ENCODE data around the gene MAOB. TPM values are rescaled to one million over a fixed set of nuclear protein-coding genes. Genes with fewer than 3 reads are reported as not detected.
"Not testable (repeated sequence)": the region's sequence is repeated elsewhere in the genome, so short reads cannot be mapped to it uniquely, and the experiment has no call there.

MAOB gene
- total and polyA plus RNA-seq, 2 donors = 12.3 to 60.3 TPM

DNA sequence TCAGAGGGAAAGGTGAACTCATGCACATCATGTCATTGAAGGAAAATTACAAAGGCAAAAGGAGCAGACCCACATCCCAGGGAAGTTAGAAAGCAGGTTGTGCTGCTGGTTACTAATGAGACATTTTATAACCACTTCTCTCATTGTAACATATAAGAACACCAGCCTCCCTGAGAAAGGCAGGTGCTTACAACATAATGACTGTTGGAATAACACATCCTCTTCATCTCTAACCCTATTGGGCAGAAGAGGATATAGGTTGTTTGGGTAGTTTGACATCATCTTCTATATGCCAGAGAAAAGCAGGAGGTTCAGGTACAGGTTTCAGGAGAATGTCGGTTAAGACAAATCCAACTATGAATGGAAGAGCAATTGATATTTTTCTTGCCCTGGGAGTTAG, 148.6 kb downstream of the MAOB start:
- DNase-seq (ENCODE audit: extremely low spot score) = no peak
- 98% methylated on average over 1 of the region's 1 CpG for WGBS
- Histone ChIP-seq H3K4me3 (ENCODE audit: low read depth, low read length) (no peak overlapping the region), H3K36me3 (ENCODE audit: insufficient read depth) (no peaks in the 10 kb centered on the region), H3K27ac (ENCODE audit: low read depth) (no peak overlapping the region), H3K4me1 (ENCODE audit: insufficient read depth) (no peaks in the 10 kb centered on the region)

DNA sequence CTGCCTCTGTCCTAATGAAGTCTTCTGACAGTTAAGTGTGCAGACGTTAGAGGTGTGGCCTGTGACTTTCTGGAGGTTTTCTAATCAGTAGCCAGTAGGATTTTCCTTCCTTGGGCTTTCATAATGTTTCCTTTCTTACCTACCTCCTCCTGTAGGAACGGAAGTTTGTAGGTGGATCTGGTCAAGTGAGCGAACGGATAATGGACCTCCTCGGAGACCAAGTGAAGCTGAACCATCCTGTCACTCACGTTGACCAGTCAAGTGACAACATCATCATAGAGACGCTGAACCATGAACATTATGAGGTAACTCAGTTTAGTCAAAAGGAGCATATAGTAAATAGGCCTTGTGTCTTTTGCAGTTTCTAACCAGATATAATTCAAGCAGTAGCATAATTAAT, 151.2 kb downstream of the MAOB start:
- DNase-seq (ENCODE audit: extremely low spot score) = no peak
- no peak overlapping the region for H3K4me3 ChIP-seq (ENCODE audit: low read depth, low read length)
- no peak overlapping the region for H3K27ac ChIP-seq (ENCODE audit: low read depth)
- no peaks in the 10 kb centered on the region for H3K36me3 ChIP-seq (ENCODE audit: insufficient read depth)
- 96% methylated on average over 7 of the region's 7 CpGs for WGBS
- no peaks in the 10 kb centered on the region for H3K4me1 ChIP-seq (ENCODE audit: insufficient read depth)

DNA sequence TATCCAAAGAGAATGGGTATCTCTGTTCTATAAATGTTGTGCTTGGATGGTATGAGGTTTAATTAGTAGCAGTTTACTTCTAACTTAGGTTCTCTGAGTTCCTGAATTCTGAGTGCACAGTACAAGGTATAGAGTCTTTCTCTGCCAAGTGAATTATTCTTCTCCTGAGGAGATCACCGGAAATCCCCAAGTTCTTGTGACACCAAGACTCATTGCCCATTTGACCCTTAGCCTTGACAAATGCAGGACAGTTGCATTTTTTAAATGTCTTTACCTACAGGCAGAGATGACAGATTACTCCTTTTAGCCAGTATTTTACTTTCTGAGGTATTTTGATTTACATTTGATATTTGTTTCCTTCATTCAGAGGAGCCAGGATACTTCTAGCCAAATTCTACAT, 153.3 kb downstream of the MAOB start:
- no peaks in the 10 kb centered on the region for H3K4me1 ChIP-seq (ENCODE audit: insufficient read depth)
- H3K36me3 ChIP-seq (ENCODE audit: insufficient read depth) = no peaks in the 10 kb centered on the region
- 96% methylated on average over 1 of the region's 1 CpG for WGBS
- no peak overlapping the region for H3K4me3 ChIP-seq (ENCODE audit: low read depth, low read length)
- no peak overlapping the region for H3K27ac ChIP-seq (ENCODE audit: low read depth)
- no peak for DNase-seq (ENCODE audit: extremely low spot score)

DNA sequence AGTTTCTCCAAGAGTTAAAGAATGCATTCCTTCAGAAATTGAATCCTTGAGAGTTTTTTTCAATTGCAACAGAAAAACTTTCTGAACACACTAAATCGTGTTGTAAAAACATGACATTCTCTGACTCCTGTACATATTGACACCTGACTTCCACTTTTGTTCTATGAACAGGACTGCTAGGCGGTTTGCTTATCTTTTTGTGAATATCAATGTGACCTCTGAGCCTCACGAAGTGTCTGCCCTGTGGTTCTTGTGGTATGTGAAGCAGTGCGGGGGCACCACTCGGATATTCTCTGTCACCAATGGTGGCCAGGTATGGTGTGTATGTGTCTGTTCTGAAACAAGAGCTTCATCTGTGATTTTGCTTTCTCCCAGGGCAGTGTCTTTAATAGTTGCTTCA, 154.2 kb downstream of the MAOB start:
- no peak overlapping the region for H3K4me3 ChIP-seq (ENCODE audit: low read depth, low read length)
- no peaks in the 10 kb centered on the region for H3K4me1 ChIP-seq (ENCODE audit: insufficient read depth)
- DNase-seq (ENCODE audit: extremely low spot score) = no peak
- H3K36me3 ChIP-seq (ENCODE audit: insufficient read depth) = no peaks in the 10 kb centered on the region
- 62% methylated on average over 5 of the region's 5 CpGs for WGBS
- H3K27ac ChIP-seq (ENCODE audit: low read depth) = no peak overlapping the region

DNA sequence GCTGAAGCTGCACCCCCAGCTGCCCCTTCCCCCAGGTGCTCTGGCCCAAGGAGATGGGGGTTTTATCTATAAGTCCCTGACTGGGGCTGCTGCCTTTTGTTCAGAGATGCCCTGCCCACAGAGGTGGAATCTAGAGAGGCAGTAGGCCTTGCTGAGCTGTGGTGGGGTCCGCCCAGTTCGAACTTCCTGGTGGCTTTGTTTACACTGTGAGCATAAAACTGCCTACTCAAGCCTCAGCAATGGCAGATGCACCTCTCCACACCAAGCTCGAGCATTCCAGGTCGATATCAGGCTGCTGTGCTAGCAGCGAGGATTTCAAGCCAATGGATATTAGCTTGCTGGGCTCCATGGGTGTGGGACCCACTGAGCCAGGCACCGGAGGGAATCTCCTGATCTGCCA, 155.0 kb downstream of the MAOB start:
- H3K27ac ChIP-seq (ENCODE audit: low read depth); H3K36me3 ChIP-seq (ENCODE audit: insufficient read depth); DNase-seq (ENCODE audit: extremely low spot score); H3K4me1 ChIP-seq (ENCODE audit: insufficient read depth); H3K4me3 ChIP-seq (ENCODE audit: low read depth, low read length): not testable (repeated sequence)
- 66% methylated on average over 6 of the region's 6 CpGs for WGBS

DNA sequence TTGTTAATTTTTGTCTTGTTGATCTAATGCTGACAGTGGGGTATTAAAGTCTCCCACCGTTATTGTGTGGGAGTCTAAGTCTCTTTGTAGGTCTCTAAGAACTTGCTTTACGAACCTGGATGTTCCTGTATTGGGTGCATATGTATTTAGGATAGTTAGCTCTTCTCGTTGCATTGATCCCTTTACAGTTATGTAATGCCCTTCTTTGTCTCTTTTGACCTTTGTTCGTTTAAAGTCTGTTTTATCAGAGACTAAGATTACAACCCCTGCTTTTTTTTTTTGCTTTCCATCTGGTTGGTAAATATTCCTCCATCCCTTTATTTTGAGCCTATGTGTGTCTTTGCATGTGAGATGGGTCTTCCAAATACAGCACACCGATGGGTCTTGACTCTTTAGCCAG, 157.0 kb downstream of the MAOB start:
- not testable (repeated sequence) for H3K27ac ChIP-seq (ENCODE audit: low read depth); DNase-seq (ENCODE audit: extremely low spot score); H3K4me1 ChIP-seq (ENCODE audit: insufficient read depth); H3K36me3 ChIP-seq (ENCODE audit: insufficient read depth); H3K4me3 ChIP-seq (ENCODE audit: low read depth, low read length)
- WGBS = 89% methylated on average over 5 of the region's 5 CpGs

DNA sequence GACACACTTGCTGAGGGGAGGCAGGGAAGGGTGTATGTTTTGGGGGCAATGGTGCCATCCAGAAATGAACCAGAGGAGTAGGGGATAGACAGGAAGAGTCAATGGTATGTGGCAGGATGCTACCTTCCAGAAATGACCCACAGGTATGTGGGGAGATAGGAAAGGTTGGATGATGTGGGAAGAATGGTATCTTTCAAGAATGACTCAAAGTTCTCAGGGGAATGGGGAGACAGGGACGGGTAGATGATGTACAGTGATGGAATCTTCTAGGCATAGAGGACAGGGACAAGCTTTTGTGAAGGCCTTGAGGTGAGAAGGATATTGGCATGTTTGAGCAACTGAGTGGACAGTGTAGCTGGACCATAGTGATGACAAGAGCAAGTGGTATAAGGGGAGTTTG, 161.3 kb downstream of the MAOB start:
- H3K4me3 ChIP-seq (ENCODE audit: low read depth, low read length) = no peak overlapping the region
- H3K27ac ChIP-seq (ENCODE audit: low read depth) = no peak overlapping the region
- 88% methylated on average over 1 of the region's 1 CpG for WGBS
- no peak for DNase-seq (ENCODE audit: extremely low spot score)
- no peaks in the 10 kb centered on the region for H3K4me1 ChIP-seq (ENCODE audit: insufficient read depth)
- H3K36me3 ChIP-seq (ENCODE audit: insufficient read depth) = no peaks in the 10 kb centered on the region

DNA sequence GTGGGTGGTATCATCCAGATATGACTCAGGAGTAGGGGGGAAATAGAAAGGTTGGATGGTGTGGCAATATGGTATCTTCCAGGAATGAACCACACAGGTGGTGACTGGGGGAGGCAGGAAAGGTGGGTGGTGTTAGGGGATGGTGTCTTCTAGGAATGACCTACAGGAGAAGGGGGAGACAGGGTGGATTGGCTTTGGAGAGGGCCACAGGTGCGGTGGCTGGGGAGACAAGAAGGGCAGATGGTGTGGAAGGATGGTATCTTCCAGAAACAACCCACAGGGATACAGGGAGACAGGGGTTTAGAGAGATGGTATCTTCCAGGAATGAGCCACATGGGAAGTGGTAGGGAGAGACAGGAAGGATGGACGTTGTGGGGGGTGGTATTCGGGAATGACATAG, 162.2 kb downstream of the MAOB start:
- H3K36me3 ChIP-seq (ENCODE audit: insufficient read depth) = no peaks in the 10 kb centered on the region
- no peaks in the 10 kb centered on the region for H3K4me1 ChIP-seq (ENCODE audit: insufficient read depth)
- no peak overlapping the region for H3K4me3 ChIP-seq (ENCODE audit: low read depth, low read length)
- no peak overlapping the region for H3K27ac ChIP-seq (ENCODE audit: low read depth)
- DNase-seq (ENCODE audit: extremely low spot score) = no peak
- WGBS = 87% methylated on average over 3 of the region's 3 CpGs

DNA sequence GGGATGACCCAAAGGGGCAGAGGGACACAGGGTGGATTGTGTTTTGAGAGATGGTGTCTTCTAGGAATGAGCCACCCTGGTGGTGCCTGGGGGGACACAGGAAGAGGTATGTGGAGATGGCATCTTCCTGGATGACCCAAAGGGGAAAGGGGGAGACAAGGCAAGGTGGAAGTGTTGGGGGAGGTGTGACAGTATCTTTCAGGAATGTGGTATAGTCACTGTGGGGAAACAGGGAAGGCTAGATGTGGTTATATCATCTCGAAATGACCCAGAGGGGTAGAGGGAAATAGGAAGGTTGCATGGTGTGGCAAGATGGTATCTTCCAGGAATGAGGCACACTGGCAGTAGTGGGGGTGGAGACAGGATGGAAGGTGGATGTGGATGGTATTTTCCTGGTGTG, 163.3 kb downstream of the MAOB start:
- Histone ChIP-seq H3K4me1 (ENCODE audit: insufficient read depth) (no peaks in the 10 kb centered on the region), H3K27ac (ENCODE audit: low read depth) (no peak overlapping the region), H3K4me3 (ENCODE audit: low read depth, low read length) (no peak overlapping the region), H3K36me3 (ENCODE audit: insufficient read depth) (no peaks in the 10 kb centered on the region)
- DNase-seq (ENCODE audit: extremely low spot score) = no peak
- WGBS = 100% methylated on average over 1 of the region's 1 CpG

DNA sequence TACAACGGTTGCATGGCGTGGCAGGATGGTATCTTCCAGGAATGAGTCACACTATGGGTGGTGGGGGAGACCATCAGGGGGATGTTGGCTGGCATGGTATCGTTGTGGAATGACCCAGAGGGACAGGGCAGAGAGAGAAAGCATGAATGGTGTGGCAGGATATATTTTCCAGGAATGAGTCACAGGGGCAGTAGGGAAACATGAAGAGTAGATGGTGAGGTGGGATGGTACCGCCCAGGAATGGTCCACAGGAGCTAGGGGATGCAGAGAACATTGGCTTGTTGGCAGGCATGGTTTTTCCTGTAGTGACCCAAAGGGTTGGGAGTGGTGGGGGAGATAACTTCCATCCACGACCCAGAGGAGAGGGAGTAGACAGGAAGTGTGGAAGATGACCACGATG, 163.7 kb downstream of the MAOB start:
- 96% methylated on average over 6 of the region's 6 CpGs for WGBS
- Histone ChIP-seq H3K4me3 (ENCODE audit: low read depth, low read length) (no peak overlapping the region), H3K36me3 (ENCODE audit: insufficient read depth) (no peaks in the 10 kb centered on the region), H3K27ac (ENCODE audit: low read depth) (no peak overlapping the region), H3K4me1 (ENCODE audit: insufficient read depth) (no peaks in the 10 kb centered on the region)
- DNase-seq (ENCODE audit: extremely low spot score) = no peak

DNA sequence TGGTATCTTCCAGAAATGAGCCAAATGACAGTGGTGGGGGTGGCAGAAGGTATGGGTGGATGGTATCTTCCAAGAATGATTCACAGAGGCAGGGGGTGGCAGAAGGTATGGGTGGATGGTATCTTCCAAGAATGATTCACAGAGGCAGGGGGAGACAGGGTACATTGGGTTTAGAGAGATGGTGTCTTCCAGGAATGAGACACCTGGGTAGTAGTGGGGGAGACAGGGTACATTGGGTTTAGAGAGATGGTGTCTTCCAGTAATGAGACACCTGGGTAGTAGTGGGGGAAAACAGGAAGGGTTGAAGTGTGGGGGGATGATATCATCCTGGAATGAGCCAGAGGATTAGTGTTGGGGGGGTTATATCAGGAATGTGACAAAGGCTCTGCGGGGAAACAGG, 164.2 kb downstream of the MAOB start:
- 100% methylated on average over 1 of the region's 1 CpG for WGBS
- Histone ChIP-seq H3K4me3 (ENCODE audit: low read depth, low read length) (no peak overlapping the region), H3K36me3 (ENCODE audit: insufficient read depth) (no peaks in the 10 kb centered on the region), H3K4me1 (ENCODE audit: insufficient read depth) (no peaks in the 10 kb centered on the region), H3K27ac (ENCODE audit: low read depth) (no peak overlapping the region)
- no peak for DNase-seq (ENCODE audit: extremely low spot score)

DNA sequence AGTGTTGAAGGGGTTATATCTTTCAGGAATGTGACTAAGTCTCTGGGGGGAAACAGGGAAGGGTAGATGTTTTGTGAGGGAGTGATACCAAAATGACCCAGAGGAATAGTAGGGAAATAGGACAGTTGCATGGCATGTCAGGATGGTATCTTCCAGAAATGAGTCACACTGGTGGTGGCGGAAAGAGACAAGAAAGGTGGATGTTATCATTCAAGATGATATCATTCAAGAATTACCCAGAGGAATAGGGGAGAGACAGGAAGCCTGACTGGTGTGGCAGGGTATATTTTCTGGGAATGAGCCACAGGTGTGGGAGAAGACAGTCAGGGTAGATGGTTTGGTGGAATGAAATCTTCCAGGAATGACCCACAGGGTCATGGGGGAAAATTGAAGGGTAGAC, 165.1 kb downstream of the MAOB start:
- no peak for DNase-seq (ENCODE audit: extremely low spot score)
- Histone ChIP-seq H3K36me3 (ENCODE audit: insufficient read depth) (no peaks in the 10 kb centered on the region), H3K27ac (ENCODE audit: low read depth) (no peak overlapping the region), H3K4me1 (ENCODE audit: insufficient read depth) (no peaks in the 10 kb centered on the region), H3K4me3 (ENCODE audit: low read depth, low read length) (no peak overlapping the region)
- WGBS = 94% methylated on average over 1 of the region's 1 CpG

DNA sequence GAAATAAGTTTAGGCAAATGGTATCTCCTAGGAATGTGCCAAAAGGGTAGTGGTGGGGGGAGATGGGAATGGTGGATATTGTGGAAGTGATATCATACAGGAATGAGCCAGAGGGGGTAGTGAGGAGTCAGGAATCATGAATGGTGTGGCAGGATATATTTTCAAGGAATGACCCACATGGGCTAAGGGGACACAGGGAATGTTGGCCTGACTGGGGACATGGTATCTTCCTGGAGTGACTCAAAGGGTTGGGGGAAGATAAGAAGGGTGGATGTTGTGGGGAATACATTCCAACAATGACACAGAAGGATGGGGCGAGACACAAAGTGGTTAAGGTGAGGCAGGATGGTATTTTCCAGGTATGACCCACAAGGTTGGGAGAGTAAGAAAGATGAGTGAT, 165.6 kb downstream of the MAOB start:
- DNase-seq (ENCODE audit: extremely low spot score) = no peak
- WGBS = 95% methylated on average over 1 of the region's 1 CpG
- Histone ChIP-seq H3K36me3 (ENCODE audit: insufficient read depth) (no peaks in the 10 kb centered on the region), H3K4me3 (ENCODE audit: low read depth, low read length) (no peak overlapping the region), H3K4me1 (ENCODE audit: insufficient read depth) (no peaks in the 10 kb centered on the region), H3K27ac (ENCODE audit: low read depth) (no peak overlapping the region)
